Lower lobe of right lung (tissue), 2 donors: ENCODE measurements around the gene ITGA11. TPM values are rescaled to one million over a fixed set of nuclear protein-coding genes. Genes with fewer than 3 reads are reported as not detected.

Experiments used
- ATAC-seq, 2 donors: fragments of 200-7000 bp; cut with Tn5 transposase; one replicate each; pipeline ENCODE4 v1.9.1; 2020 to 2022; ENCODE audit warnings: mild to moderate bottlenecking in 2 of 2, moderate library complexity in 2 of 2
- DNase-seq: peaks from one replicate; pipeline ENCODE4 v3.0.0-alpha.2; 2020
- H3K27ac ChIP-seq: fragments of 200-600 bp; one replicate; pipeline ENCODE4 v1.8.0; 2022
- H3K27me3 ChIP-seq: fragments of 200-600 bp; one replicate; pipeline ENCODE4 v1.8.0; 2022; ENCODE audit warnings: low read depth
- H3K36me3 ChIP-seq: fragments of 200-600 bp; one replicate; pipeline ENCODE4 v1.8.0; 2022; ENCODE audit warnings: mild to moderate bottlenecking
- H3K4me1 ChIP-seq: fragments of 200-600 bp; one replicate; pipeline ENCODE4 v1.8.0; 2022
- H3K4me3 ChIP-seq: fragments of 200-600 bp; one replicate; pipeline ENCODE4 v1.8.0; 2022; ENCODE audit warnings: mild to moderate bottlenecking
- H3K9me3 ChIP-seq: fragments of 200-600 bp; one replicate; pipeline ENCODE4 v1.8.0; 2022
- intact Hi-C: fragments of 100-400 bp; cut with DNase I; formaldehyde crosslinking; loops from one replicate; pipeline ENCODE4 v1.11.0; 2022
- total RNA-seq: library from RNA; stranded (reverse); fragmentation: NEBNext Ultra II Directional; extraction: Animal tissue kit (Norgen Biotek cat#: 25700); gene quantifications from one replicate; pipeline ENCODE4 v1.2.1, GENCODE V29; 2021
- TF ChIP-seq, protein P1 (sequence below): fragments of 200-600 bp; IDR thresholded peaks from one replicate; pipeline ENCODE4 v1.8.0; 2022; ENCODE audit warnings: antibody characterized with exemption, mild to moderate bottlenecking
- donor health status: DM: no; HTN: yes; CAD: no; lungs with severe emphysema.

ITGA11 gene
- total RNA-seq, 1 donor from 2014 or later = 2.7 TPM

DNA sequence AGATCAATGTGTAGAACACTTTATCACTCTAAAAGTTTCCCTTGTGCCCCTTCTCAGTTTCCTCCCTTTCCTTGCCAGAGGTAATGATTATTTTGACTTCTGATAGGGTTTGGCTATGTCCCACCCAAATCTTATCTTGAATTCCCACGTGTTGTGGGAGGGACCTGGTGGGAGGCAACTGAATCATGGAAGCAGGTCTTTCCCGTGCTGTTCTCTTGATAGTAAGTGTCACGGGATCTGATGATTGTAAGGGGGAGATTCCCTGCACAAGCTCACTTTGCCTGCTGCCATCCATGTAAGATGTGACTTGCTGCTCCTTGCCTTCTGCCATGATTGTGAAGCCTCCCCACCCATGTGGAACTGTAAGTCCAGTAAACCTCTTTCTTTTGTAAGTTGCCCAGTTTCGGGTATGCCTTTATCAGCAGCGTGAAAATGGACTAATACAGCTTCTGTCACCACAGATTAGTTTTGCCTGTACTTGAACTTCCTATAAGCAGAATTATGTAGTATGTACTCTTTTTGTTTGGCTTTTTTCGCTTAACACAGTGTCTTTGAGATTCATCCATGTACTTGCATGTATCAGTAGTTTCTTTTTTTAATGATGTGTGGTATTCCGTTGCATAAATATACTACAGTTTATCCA, 147.2 kb downstream of the ITGA11 start:
- ATAC-seq = no peak
- intact Hi-C loops = no loop called here
- H3K4me1 ChIP-seq = peaks cover 73% of the 10 kb centered on the region
- H3K9me3 ChIP-seq = no peaks in the 10 kb centered on the region
- no peak overlapping the region for H3K4me3 ChIP-seq
- DNase-seq = no peak
- TF ChIP-seq, protein P1, sequence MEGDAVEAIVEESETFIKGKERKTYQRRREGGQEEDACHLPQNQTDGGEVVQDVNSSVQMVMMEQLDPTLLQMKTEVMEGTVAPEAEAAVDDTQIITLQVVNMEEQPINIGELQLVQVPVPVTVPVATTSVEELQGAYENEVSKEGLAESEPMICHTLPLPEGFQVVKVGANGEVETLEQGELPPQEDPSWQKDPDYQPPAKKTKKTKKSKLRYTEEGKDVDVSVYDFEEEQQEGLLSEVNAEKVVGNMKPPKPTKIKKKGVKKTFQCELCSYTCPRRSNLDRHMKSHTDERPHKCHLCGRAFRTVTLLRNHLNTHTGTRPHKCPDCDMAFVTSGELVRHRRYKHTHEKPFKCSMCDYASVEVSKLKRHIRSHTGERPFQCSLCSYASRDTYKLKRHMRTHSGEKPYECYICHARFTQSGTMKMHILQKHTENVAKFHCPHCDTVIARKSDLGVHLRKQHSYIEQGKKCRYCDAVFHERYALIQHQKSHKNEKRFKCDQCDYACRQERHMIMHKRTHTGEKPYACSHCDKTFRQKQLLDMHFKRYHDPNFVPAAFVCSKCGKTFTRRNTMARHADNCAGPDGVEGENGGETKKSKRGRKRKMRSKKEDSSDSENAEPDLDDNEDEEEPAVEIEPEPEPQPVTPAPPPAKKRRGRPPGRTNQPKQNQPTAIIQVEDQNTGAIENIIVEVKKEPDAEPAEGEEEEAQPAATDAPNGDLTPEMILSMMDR = no peak
- no peak overlapping the region for H3K27ac ChIP-seq
- H3K27me3 ChIP-seq = no peaks in the 10 kb centered on the region
- peaks cover 19% of the 10 kb centered on the region for H3K36me3 ChIP-seq

DNA sequence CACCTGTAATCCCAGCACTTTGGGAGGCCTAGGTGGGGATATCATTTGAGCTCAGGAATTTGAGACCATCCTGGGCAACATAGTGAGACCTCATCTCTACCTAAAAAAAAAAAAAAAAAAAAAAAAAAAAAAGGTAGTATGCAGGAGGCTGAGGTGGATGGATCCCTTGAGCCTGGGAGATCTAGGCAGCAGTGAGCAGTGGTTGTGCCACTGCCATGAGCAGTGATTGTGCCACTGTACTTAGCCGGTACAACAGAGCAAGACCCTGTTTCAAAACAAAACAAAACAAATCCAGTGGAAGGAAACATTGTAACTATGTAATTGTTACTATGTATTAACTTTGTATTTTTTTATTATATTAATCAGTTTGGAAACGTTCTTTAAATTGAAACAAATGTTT, 148.6 kb downstream of the ITGA11 start:
- no peaks in the 10 kb centered on the region for H3K27me3 ChIP-seq
- ATAC-seq = no peak
- intact Hi-C loops = no loop called here
- H3K4me3 ChIP-seq = no peak overlapping the region
- peaks cover 80% of the 10 kb centered on the region for H3K4me1 ChIP-seq
- DNase-seq = no peak
- H3K36me3 ChIP-seq = peaks cover 15% of the 10 kb centered on the region
- no peak overlapping the region for H3K27ac ChIP-seq
- TF ChIP-seq, protein P1 = no peak
- no peaks in the 10 kb centered on the region for H3K9me3 ChIP-seq

DNA sequence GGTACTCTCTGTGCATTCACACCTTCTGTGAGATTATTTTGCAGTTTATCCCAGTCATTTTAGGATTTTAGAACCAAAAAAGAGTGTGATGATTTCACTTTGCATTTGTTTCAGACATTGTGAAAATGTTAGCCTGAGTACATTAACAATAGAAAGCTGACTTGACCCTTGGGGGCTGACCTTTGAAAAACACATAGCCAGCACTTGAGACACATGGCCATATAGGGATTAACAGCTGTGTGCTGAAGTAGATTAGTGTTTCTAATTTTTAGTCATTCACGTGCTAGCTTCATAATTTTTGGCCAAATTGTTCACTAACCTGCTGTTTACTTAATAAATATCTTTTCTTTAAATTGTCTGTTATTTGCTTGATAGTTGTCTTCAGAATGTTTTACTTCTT, 151.0 kb downstream of the ITGA11 start:
- H3K36me3 ChIP-seq = peaks cover 15% of the 10 kb centered on the region
- H3K9me3 ChIP-seq = no peaks in the 10 kb centered on the region
- H3K4me1 ChIP-seq = peaks cover 81% of the 10 kb centered on the region
- no peak for ATAC-seq
- H3K27me3 ChIP-seq = no peaks in the 10 kb centered on the region
- no peak for DNase-seq
- intact Hi-C loops = no loop called here
- H3K4me3 ChIP-seq = peak overlapping the region; percentile 85
- TF ChIP-seq, protein P1 = no peak
- peak overlapping the region; percentile 24 for H3K27ac ChIP-seq

DNA sequence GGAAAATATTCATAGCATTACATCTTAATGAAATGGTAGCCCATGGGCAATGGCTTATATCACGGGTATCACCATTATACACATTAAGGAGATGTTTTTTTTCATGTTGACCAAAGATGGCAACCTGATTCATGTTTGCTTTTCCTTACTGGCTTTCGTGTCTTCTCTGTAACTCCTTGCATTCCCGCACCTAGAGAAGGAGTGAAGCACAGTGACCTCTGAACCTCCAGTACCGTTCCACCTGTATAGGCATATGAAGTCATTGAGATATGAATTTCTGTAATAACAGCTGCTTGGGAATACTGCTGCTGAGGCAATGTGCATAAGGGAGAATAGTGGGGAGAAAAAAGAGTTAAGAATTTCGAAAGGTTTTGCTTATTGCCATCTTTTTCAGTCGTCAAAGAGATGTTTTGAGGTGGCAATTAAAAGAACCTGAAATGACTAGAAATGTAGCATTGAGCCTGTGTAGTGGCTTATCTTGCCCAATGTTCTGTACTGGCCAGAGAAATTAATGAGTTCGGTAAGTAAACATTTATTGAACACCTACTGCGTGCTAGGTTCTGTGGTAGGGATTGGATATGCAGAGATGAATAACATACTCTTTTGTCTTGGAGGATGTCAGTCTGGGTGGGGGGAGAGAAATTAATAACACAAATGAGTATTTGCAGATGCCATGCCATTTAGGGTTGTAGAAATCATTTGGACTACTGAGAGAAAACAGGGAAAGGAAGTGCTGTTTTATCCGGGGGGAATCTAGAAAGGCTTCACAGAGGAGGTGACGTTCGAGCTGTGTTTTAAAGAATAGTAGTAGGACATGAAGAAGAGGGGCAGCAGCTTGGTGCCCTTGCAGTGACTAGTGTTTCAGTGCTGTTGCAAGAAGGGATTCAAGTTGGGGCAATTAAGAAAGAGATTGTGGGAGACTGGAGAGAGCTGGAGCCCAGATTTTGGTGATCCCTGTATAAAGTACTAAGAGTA, 151.9 kb downstream of the ITGA11 start:
- H3K27me3 ChIP-seq = no peaks in the 10 kb centered on the region
- H3K36me3 ChIP-seq = peaks cover 12% of the 10 kb centered on the region
- peaks cover 76% of the 10 kb centered on the region for H3K4me1 ChIP-seq
- DNase-seq (no peak), ATAC-seq (no peak)
- H3K27ac ChIP-seq = peak overlapping the region; percentile 0
- peak overlapping the region; percentile 85 for H3K4me3 ChIP-seq
- intact Hi-C loops = no loop called here
- H3K9me3 ChIP-seq = no peaks in the 10 kb centered on the region
- TF ChIP-seq, protein P1 = no peak

DNA sequence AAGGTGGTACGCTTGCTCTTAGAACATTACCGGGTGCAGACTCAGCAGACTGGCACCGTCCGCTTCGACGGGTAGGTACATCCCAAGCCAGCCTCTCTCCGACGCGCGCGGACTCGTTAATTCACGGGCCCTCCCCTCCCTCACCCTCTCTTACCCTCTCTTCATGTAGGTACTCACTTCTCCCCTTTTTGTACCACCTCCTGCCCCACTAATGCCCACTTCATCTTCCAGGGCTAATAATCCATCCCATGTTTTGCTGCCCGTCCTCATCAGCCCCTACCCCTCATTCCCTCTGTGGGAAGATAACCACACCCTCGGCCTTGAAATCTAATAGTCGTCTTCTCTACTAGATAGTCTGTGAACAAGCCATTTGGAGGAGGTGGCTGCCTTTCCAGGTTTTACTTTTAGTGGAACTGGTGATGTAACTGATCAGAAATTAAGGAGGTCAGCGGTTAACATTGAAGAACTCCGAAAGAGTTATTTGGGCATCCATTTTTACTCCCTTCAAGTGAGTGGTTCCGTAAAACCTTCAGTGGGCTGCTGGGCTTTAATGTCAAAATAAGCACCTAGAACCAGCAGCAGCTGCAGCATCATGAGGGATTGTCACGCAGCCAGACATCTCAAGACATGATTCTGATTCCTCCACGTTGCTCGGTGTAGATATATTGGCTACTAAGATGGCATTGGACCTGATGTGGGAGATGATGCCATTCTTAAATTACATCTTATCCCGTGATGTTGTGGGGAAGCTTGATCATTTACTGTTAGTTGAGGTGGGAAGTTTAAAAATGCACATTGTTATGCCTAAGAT, 153.2 kb downstream of the ITGA11 start:
- DNase-seq (no peak), ATAC-seq (peak in 1 of 2 donors; percentile 0)
- TF ChIP-seq, protein P1 = no peak
- Histone ChIP-seq H3K4me3 (peak overlapping the region; percentile 85), H3K27me3 (no peaks in the 10 kb centered on the region), H3K9me3 (no peaks in the 10 kb centered on the region), H3K36me3 (no peaks in the 10 kb centered on the region), H3K27ac (peak overlapping the region; percentile 98), H3K4me1 (peaks cover 73% of the 10 kb centered on the region)
- intact Hi-C loops = no loop called here
